Body of pancreas (tissue), 4 donors: ENCODE measurements around the gene SLC12A7. TPM values are rescaled to one million over a fixed set of nuclear protein-coding genes. Genes with fewer than 3 reads are reported as not detected.

Source experiments
- ATAC-seq: fragments of 150-250 bp; one replicate; pipeline ENCODE4 v1.9.1; 2016
- DNase-seq, 4 donors: peaks; one replicate each; pipeline ENCODE4 v3.0.0-alpha.2; 2019
- H3K27ac ChIP-seq, 4 donors: fragments of 200-600 bp; sonication (generic); 1 replicate in 3 of 4; 2 replicates in 1 of 4; pipeline versions ENCODE4 v1.5.1 to v1.6.1; 2016 to 2019; ENCODE audit warnings: mild to moderate bottlenecking in 1 of 4, mixed read lengths in 1 of 4, moderate library complexity in 1 of 4
- H3K27me3 ChIP-seq, 2 donors: fragments of 200-600 bp; sonication (generic); one replicate each; pipeline ENCODE4 v1.6.0; 2016; ENCODE audit warnings: mild to moderate bottlenecking in 1 of 2
- H3K36me3 ChIP-seq, 2 donors: fragments of 200-600 bp; sonication (generic); replicated peaks in 1 of 2; 2 replicates each; pipeline ENCODE4 v1.5.1; 2016; ENCODE audit warnings: low read depth in 2 of 2; ENCODE audit not compliant: insufficient read depth in 1 of 2
- H3K4me1 ChIP-seq: fragments of 200-600 bp; sonication (generic); one replicate; pipeline ENCODE4 v1.6.0; 2016
- H3K4me3 ChIP-seq, 2 donors: fragments of 200-600 bp; sonication (generic); 1 replicate in 1 of 2; 2 replicates in 1 of 2; pipeline ENCODE4 v1.5.1; 2016 to 2019
- H3K9me3 ChIP-seq, 3 donors: fragments of 200-600 bp; sonication (generic); 1 replicate in 2 of 3; 2 replicates in 1 of 3; pipeline ENCODE4 v1.5.1; 2016
- CTCF ChIP-seq, 7 experiments: fragments of 450-650 bp in 4 of 7; fragments of 200-600 bp in 3 of 7; sonication (generic) in 3 of 7; IDR thresholded peaks; one replicate each; pipeline ENCODE4 v1.5.1; 2016 to 2019; ENCODE audit warnings: antibody characterized with exemption in 7 of 7
- POLR2A ChIP-seq, 3 donors: fragments of 450-650 bp; IDR thresholded peaks; one replicate each; pipeline ENCODE4 v1.6.1; 2016; ENCODE audit warnings: antibody characterized with exemption in 3 of 3, mild to moderate bottlenecking in 2 of 3
- WGBS, 2 donors: methylation state at CpG; one replicate each; pipeline ENCODE4 v1.1.5; 2017; 5-methylcytosine and 5-hydroxymethylcytosine counted together
- intact Hi-C: fragments of 100-400 bp; cut with DNase I; formaldehyde crosslinking; loops from one replicate; pipeline ENCODE4 v1.15.1; 2023
- total RNA-seq, 2 donors: library from RNA; depleted of rRNA; stranded (reverse); fragments of >200 nt; gene quantifications; one replicate each; pipeline ENCODE4 v1.1.0, GENCODE V29; 2016

SLC12A7 gene
- total RNA-seq, 2 donors from 2014 or later: 35.5 to 42.8 TPM

GRCh38 chr5:1091632-1092031 is 20.2 kb downstream of the SLC12A7 start:
- H3K4me1 ChIP-seq: peaks cover 12% of the 10 kb centered on the region
- peaks cover 0 to 26% of the 10 kb centered on the region in 2 donors for H3K36me3 ChIP-seq
- H3K4me3 ChIP-seq: no peak overlapping the region
- intact Hi-C loops: no loop called here
- no peaks in the 10 kb centered on the region for H3K9me3 ChIP-seq
- no peak for TF ChIP-seq CTCF (IDR thresholded peaks at IDR 0.05)
- TF ChIP-seq POLR2A (IDR thresholded peaks at IDR 0.05): no peak
- H3K27ac ChIP-seq: no peak overlapping the region
- no peaks in the 10 kb centered on the region for H3K27me3 ChIP-seq
- WGBS, 2 donors: 88 to 100% methylated on average over 13 to 23 of the region's 23 CpGs
- ATAC-seq: no peak
- DNase-seq: no peak

GRCh38 chr5:1090538-1090937 is 21.3 kb downstream of the SLC12A7 start:
- no peak for TF ChIP-seq POLR2A (IDR thresholded peaks at IDR 0.05)
- TF ChIP-seq CTCF (IDR thresholded peaks at IDR 0.05): no peak
- ATAC-seq: no peak
- no peaks in the 10 kb centered on the region for H3K27me3 ChIP-seq
- peak in 1 of 4 donors; percentile 30 for DNase-seq
- no peaks in the 10 kb centered on the region for H3K9me3 ChIP-seq
- intact Hi-C loops: no loop called here
- peaks cover 0 to 35% of the 10 kb centered on the region in 2 donors for H3K36me3 ChIP-seq
- H3K27ac ChIP-seq: peak overlapping the region in 3 of 4 donors; percentile 41 to 78 (median 69)
- WGBS, 2 donors: 67 to 74% methylated on average over 3 to 16 of the region's 16 CpGs
- H3K4me1 ChIP-seq: peaks cover 12% of the 10 kb centered on the region
- H3K4me3 ChIP-seq: no peak overlapping the region

GRCh38 chr5:1089621-1090040 is 22.2 kb downstream of the SLC12A7 start:
- intact Hi-C loops: no loop called here
- H3K27ac ChIP-seq: peak overlapping the region in 3 of 4 donors; percentile 41 to 78 (median 69)
- 21 to 34% methylated on average over 14 to 15 of the region's 15 CpGs for WGBS, 2 donors
- DNase-seq (peak in 3 of 4 donors; percentile 61 to 67 (median 66)), ATAC-seq (peak; percentile 68)
- H3K36me3 ChIP-seq: peaks cover 0 to 38% of the 10 kb centered on the region in 2 donors
- no peaks in the 10 kb centered on the region for H3K9me3 ChIP-seq
- H3K27me3 ChIP-seq: no peaks in the 10 kb centered on the region
- H3K4me3 ChIP-seq: no peak overlapping the region
- no peak for TF ChIP-seq CTCF (IDR thresholded peaks at IDR 0.05)
- no peak for TF ChIP-seq POLR2A (IDR thresholded peaks at IDR 0.05)
- H3K4me1 ChIP-seq: peaks cover 12% of the 10 kb centered on the region

GRCh38 chr5:1089146-1089545 is 22.7 kb downstream of the SLC12A7 start:
- H3K4me3 ChIP-seq: no peak overlapping the region
- DNase-seq (no peak), ATAC-seq (no peak)
- peaks cover 12% of the 10 kb centered on the region for H3K4me1 ChIP-seq
- TF ChIP-seq POLR2A (IDR thresholded peaks at IDR 0.05): no peak
- TF ChIP-seq CTCF (IDR thresholded peaks at IDR 0.05): no peak
- no peaks in the 10 kb centered on the region for H3K9me3 ChIP-seq
- 58 to 86% methylated on average over 10 to 11 of the region's 11 CpGs for WGBS, 2 donors
- peaks cover 0 to 39% of the 10 kb centered on the region in 2 donors for H3K36me3 ChIP-seq
- H3K27ac ChIP-seq: peak overlapping the region in 1 of 4 donors; percentile 78
- no peaks in the 10 kb centered on the region for H3K27me3 ChIP-seq
- intact Hi-C loops: no loop called here

- Histone ChIP-seq H3K9me3 (no peaks in the 10 kb centered on the region), H3K27ac (no peak overlapping the region), H3K27me3 (no peaks in the 10 kb centered on the region), H3K36me3 (peaks cover 0 to 43% of the 10 kb centered on the region in 2 donors), H3K4me1 (peaks cover 12% of the 10 kb centered on the region), H3K4me3 (no peak overlapping the region)
- intact Hi-C loops: no loop called here
- no peak for ATAC-seq
- WGBS, 2 donors: 93 to 95% methylated on average over 9 to 30 of the region's 30 CpGs
- TF ChIP-seq POLR2A (IDR thresholded peaks at IDR 0.05) (no peak), CTCF (IDR thresholded peaks at IDR 0.05) (no peak)
- DNase-seq: no peak
Observed at GRCh38 chr5:1088726-1089125, 23.1 kb downstream of the SLC12A7 start.
